Neural progenitor cell (in vitro differentiated cells): ENCODE data around the gene PPP1R3G. TPM values are rescaled to one million over a fixed set of nuclear protein-coding genes. Genes with fewer than 3 reads are reported as not detected.

ENCODE experiments used
- DNase-seq: peaks from one replicate; pipeline ENCODE4 v3.0.0-alpha.2; 2016; ENCODE audit warnings: low spot score
- H2AFZ ChIP-seq: fragments of 200-600 bp; sonication (generic); replicated peaks from 2 replicates; pipeline ENCODE4 v1.6.1; 2016; ENCODE audit warnings: antibody characterized with exemption
- H3F3A ChIP-seq: fragments of 200-600 bp; sonication (generic); 2 replicates; pipeline ENCODE4 v1.6.1; 2016; ENCODE audit warnings: antibody characterized with exemption, low read depth
- H3K27ac ChIP-seq: fragments of 200-600 bp; sonication (generic); 2 replicates; pipeline ENCODE4 v1.5.1; 2016; ENCODE audit warnings: mild to moderate bottlenecking
- H3K27me3 ChIP-seq: fragments of 200-600 bp; sonication (generic); 2 replicates; pipeline ENCODE4 v1.6.1; 2016; ENCODE audit warnings: mild to moderate bottlenecking, moderate library complexity
- H3K36me3 ChIP-seq: fragments of 200-600 bp; sonication (generic); 2 replicates; pipeline ENCODE4 v1.5.1; 2016
- H3K4me1 ChIP-seq: fragments of 200-600 bp; sonication (generic); 2 replicates; pipeline ENCODE4 v1.6.1; 2016; ENCODE audit warnings: mixed run types
- H3K4me2 ChIP-seq: fragments of 200-600 bp; sonication (generic); 2 replicates; pipeline ENCODE4 v1.6.1; 2016
- H3K4me3 ChIP-seq: fragments of 200-600 bp; sonication (generic); 2 replicates; pipeline ENCODE4 v1.5.1; 2016
- H3K79me2 ChIP-seq: fragments of 200-600 bp; sonication (generic); 2 replicates; pipeline ENCODE4 v1.6.1; 2016; ENCODE audit warnings: low read depth
- H3K9ac ChIP-seq: fragments of 200-600 bp; sonication (generic); 2 replicates; pipeline ENCODE4 v1.6.1; 2016
- H3K9me3 ChIP-seq: fragments of 200-600 bp; sonication (generic); 2 replicates; pipeline ENCODE4 v1.5.1; 2016; ENCODE audit warnings: low read depth
- H4K20me1 ChIP-seq: fragments of 200-600 bp; sonication (generic); 2 replicates; pipeline ENCODE4 v1.6.1; 2016; ENCODE audit warnings: low read depth
- H3K27ac Mint-ChIP-seq: 3 replicates; pipeline ENCODE4 v1.8.0; 2021; ENCODE audit warnings: mixed read lengths
- H3K27me3 Mint-ChIP-seq: 2 replicates; pipeline ENCODE4 v1.8.0; 2022; ENCODE audit warnings: low read depth, mild to moderate bottlenecking, inconsistent platforms, moderate library complexity, mixed read lengths; ENCODE audit not compliant: insufficient read depth
- H3K36me3 Mint-ChIP-seq: 3 replicates; pipeline ENCODE4 v1.8.0; 2021; ENCODE audit warnings: mixed read lengths
- H3K4me1 Mint-ChIP-seq: 3 replicates; pipeline ENCODE4 v1.8.0; 2021; ENCODE audit warnings: mixed read lengths
- H3K4me3 Mint-ChIP-seq: 3 replicates; pipeline ENCODE4 v1.8.0; 2021; ENCODE audit warnings: mild to moderate bottlenecking, moderate library complexity, mixed read lengths
- H3K9me3 Mint-ChIP-seq: 3 replicates; pipeline ENCODE4 v1.8.0; 2020; ENCODE audit warnings: mixed read lengths
- CTCF ChIP-seq: fragments of 200-600 bp; sonication (generic); IDR thresholded peaks from 2 replicates; pipeline ENCODE4 v1.5.1; 2017; ENCODE audit warnings: antibody characterized with exemption, mild to moderate bottlenecking
- EZH2 ChIP-seq: fragments of 200-600 bp; sonication (generic); IDR thresholded peaks from 2 replicates; pipeline ENCODE4 v1.6.1; 2017; ENCODE audit warnings: antibody characterized with exemption, mild to moderate bottlenecking, moderate library complexity
- EZH2phosphoT487 ChIP-seq: fragments of 200-600 bp; sonication (generic); IDR thresholded peaks from 2 replicates; pipeline ENCODE4 v1.6.1; 2017; ENCODE audit warnings: antibody characterized with exemption
- total RNA-seq: library from RNA; depleted of rRNA; stranded (reverse); fragments of >200 nt; gene quantifications from 2 replicates; pipeline ENCODE4 v1.2.3, GENCODE V29; 2015; ENCODE audit warnings: low replicate concordance

The PPP1R3G gene
- total RNA-seq, 1 donor from 2014 or later = 0.36 TPM

GRCh38 chr6:5135788-5136376 is 50.7 kb downstream of the PPP1R3G start:
- peaks cover 37% of the 10 kb centered on the region for H3K4me1 ChIP-seq
- H3K36me3 Mint-ChIP-seq = peaks cover 13% of the 10 kb centered on the region
- peak; percentile 54 for DNase-seq
- H3K4me2 ChIP-seq = no peak overlapping the region
- H2AFZ ChIP-seq = no peak overlapping the region
- no peak overlapping the region for H3K4me3 Mint-ChIP-seq
- peaks cover 24% of the 10 kb centered on the region for H4K20me1 ChIP-seq
- H3K9me3 ChIP-seq = no peaks in the 10 kb centered on the region
- H3K9me3 Mint-ChIP-seq = peaks cover 7% of the 10 kb centered on the region
- TF ChIP-seq CTCF (peak; percentile 71), EZH2 (no peak)
- H3F3A ChIP-seq = peaks cover 32% of the 10 kb centered on the region
- no peak overlapping the region for H3K4me3 ChIP-seq
- H3K79me2 ChIP-seq = no peaks in the 10 kb centered on the region
- no peaks in the 10 kb centered on the region for H3K27me3 ChIP-seq
- H3K27ac Mint-ChIP-seq = no peak overlapping the region
- no peaks in the 10 kb centered on the region for H3K27me3 Mint-ChIP-seq
- no peak overlapping the region for H3K9ac ChIP-seq
- H3K36me3 ChIP-seq = no peaks in the 10 kb centered on the region
- peaks cover 38% of the 10 kb centered on the region for H3K4me1 Mint-ChIP-seq
- no peak overlapping the region for H3K27ac ChIP-seq

GRCh38 chr6:5136851-5137250 is 51.7 kb downstream of the PPP1R3G start:
- H3K36me3 Mint-ChIP-seq = peaks cover 13% of the 10 kb centered on the region
- Histone ChIP-seq H3K9me3 (no peaks in the 10 kb centered on the region), H3K27ac (no peak overlapping the region), H3K36me3 (no peaks in the 10 kb centered on the region), H3K9ac (no peak overlapping the region), H3F3A (peaks cover 23% of the 10 kb centered on the region), H3K4me2 (no peak overlapping the region), H3K27me3 (no peaks in the 10 kb centered on the region), H3K79me2 (no peaks in the 10 kb centered on the region), H3K4me3 (no peak overlapping the region), H2AFZ (no peak overlapping the region), H3K4me1 (peaks cover 27% of the 10 kb centered on the region), H4K20me1 (peaks cover 24% of the 10 kb centered on the region)
- peaks cover 7% of the 10 kb centered on the region for H3K9me3 Mint-ChIP-seq
- TF ChIP-seq CTCF (no peak), EZH2 (no peak), EZH2phosphoT487 (no peak)
- DNase-seq = no peak
- H3K4me3 Mint-ChIP-seq = no peak overlapping the region
- no peak overlapping the region for H3K27ac Mint-ChIP-seq
- peaks cover 30% of the 10 kb centered on the region for H3K4me1 Mint-ChIP-seq
- H3K27me3 Mint-ChIP-seq = no peaks in the 10 kb centered on the region

Other genes starting within 250 kb of the PPP1R3G start
- 19.3 and 23.2 TPM in 2 replicates for gene RPP40, start 81.3 kb upstream of the PPP1R3G start, total RNA-seq
- 23.9 and 38.0 TPM in 2 replicates for gene LYRM4, start 175.6 kb downstream of the PPP1R3G start, total RNA-seq
- gene FARS2, start 176.2 kb downstream of the PPP1R3G start, total RNA-seq = 9.9 and 10.8 TPM in 2 replicates